GM23248 (cell line): Measurements from ENCODE around the gene SCN1B.

Experiments
- EZH2 ChIP-seq: fragments of 200-600 bp; sonication (generic); IDR thresholded peaks from 2 replicates; pipeline ENCODE4 v1.6.1; 2018; ENCODE audit warnings: antibody characterized with exemption, mild to moderate bottlenecking; ENCODE audit not compliant: insufficient read depth, poor library complexity, severe bottlenecking
- EZH2phosphoT487 ChIP-seq: fragments of 200-600 bp; sonication (generic); IDR thresholded peaks from 2 replicates; pipeline ENCODE4 v1.6.1; 2018; ENCODE audit warnings: antibody characterized with exemption, moderate library complexity, mild to moderate bottlenecking, low read depth; ENCODE audit not compliant: insufficient read depth

GRCh38 chr19:35062942-35063341, 32.7 kb downstream of the SCN1B start:
- TF ChIP-seq EZH2 (no peak), EZH2phosphoT487 (no peak)
